ENCODE data around the gene KCNN4.

Gene KCNN4

GRCh38 chr19:43799502-43800142, 18.8 kb upstream of the KCNN4 start:
- Histone ChIP-seq H3F3A (ENCODE audit: low read depth) (no peaks in the 10 kb centered on the region), H3K4me2 (ENCODE audit: low read depth, low read length, poor library complexity, severe bottlenecking) (no peak overlapping the region), H3K4me3 (ENCODE audit: low read length, poor library complexity, severe bottlenecking) (no peak overlapping the region)

GRCh38 chr19:43798546-43799409, 18.0 kb upstream of the KCNN4 start:
- Histone ChIP-seq H3K36me3 (ENCODE audit: insufficient read depth, low read length) (no peaks in the 10 kb centered on the region), H3K4me1 (ENCODE audit: insufficient read depth, low read length, poor library complexity, severe bottlenecking) (no peaks in the 10 kb centered on the region), H3K79me2 (ENCODE audit: insufficient read depth, low read length) (no peaks in the 10 kb centered on the region), H3F3A (ENCODE audit: low read depth) (no peaks in the 10 kb centered on the region), H3K9me3 (ENCODE audit: insufficient read depth, low read depth, low read length) (no peaks in the 10 kb centered on the region), H3K4me2 (ENCODE audit: low read depth, low read length, poor library complexity, severe bottlenecking) (no peak overlapping the region), H3K9me2 (replicated peaks; ENCODE audit: low read depth, low read length) (no peaks in the 10 kb centered on the region), H3K27me3 (ENCODE audit: insufficient read depth, low read length, poor library complexity, severe bottlenecking) (no peaks in the 10 kb centered on the region), H3K9ac (ENCODE audit: low read depth, low read length, poor library complexity, severe bottlenecking) (no peak overlapping the region), H4K20me1 (ENCODE audit: insufficient read depth, low read length, poor library complexity, severe bottlenecking) (no peaks in the 10 kb centered on the region), H3K4me3 (ENCODE audit: low read length, poor library complexity, severe bottlenecking) (no peak overlapping the region), H2AFZ (ENCODE audit: low read length) (no peak overlapping the region)
- no peak for TF ChIP-seq EZH2phosphoT487 (IDR thresholded peaks at IDR 0.05; ENCODE audit: borderline replicate concordance)

More at GRCh38 chr19:43799502-43800142, 18.8 kb upstream of the KCNN4 start:
- TF ChIP-seq EZH2phosphoT487 (IDR thresholded peaks at IDR 0.05; ENCODE audit: borderline replicate concordance) = no peak
- TF ChIP-seq CTCF (conservative IDR thresholded peaks at IDR 0.05; ENCODE audit: low read length) = no peak
- H2AFZ ChIP-seq (ENCODE audit: low read length) = no peak overlapping the region
- H3K27me3 ChIP-seq (ENCODE audit: insufficient read depth, low read length, poor library complexity, severe bottlenecking) = no peaks in the 10 kb centered on the region
- no peaks in the 10 kb centered on the region for H3K4me1 ChIP-seq (ENCODE audit: insufficient read depth, low read length, poor library complexity, severe bottlenecking)
- no peaks in the 10 kb centered on the region for H4K20me1 ChIP-seq (ENCODE audit: insufficient read depth, low read length, poor library complexity, severe bottlenecking)
- no peak overlapping the region for H3K9ac ChIP-seq (ENCODE audit: low read depth, low read length, poor library complexity, severe bottlenecking)
- H3K9me2 ChIP-seq (replicated peaks; ENCODE audit: low read depth, low read length) = no peaks in the 10 kb centered on the region
- no peaks in the 10 kb centered on the region for H3K79me2 ChIP-seq (ENCODE audit: insufficient read depth, low read length)
- H3K9me3 ChIP-seq (ENCODE audit: insufficient read depth, low read depth, low read length) = no peaks in the 10 kb centered on the region
- no peaks in the 10 kb centered on the region for H3K36me3 ChIP-seq (ENCODE audit: insufficient read depth, low read length)

GRCh38 chr19:43798026-43798545, 17.3 kb upstream of the KCNN4 start:
- Histone ChIP-seq H3K4me2 (ENCODE audit: low read depth, low read length, poor library complexity, severe bottlenecking) (no peak overlapping the region), H3K27me3 (ENCODE audit: insufficient read depth, low read length, poor library complexity, severe bottlenecking) (no peaks in the 10 kb centered on the region), H3K9me3 (ENCODE audit: insufficient read depth, low read depth, low read length) (no peaks in the 10 kb centered on the region), H3K9ac (ENCODE audit: low read depth, low read length, poor library complexity, severe bottlenecking) (no peak overlapping the region), H3K4me1 (ENCODE audit: insufficient read depth, low read length, poor library complexity, severe bottlenecking) (no peaks in the 10 kb centered on the region), H2AFZ (ENCODE audit: low read length) (no peak overlapping the region), H3K4me3 (ENCODE audit: low read length, poor library complexity, severe bottlenecking) (no peak overlapping the region), H3F3A (ENCODE audit: low read depth) (no peaks in the 10 kb centered on the region), H3K9me2 (replicated peaks; ENCODE audit: low read depth, low read length) (no peaks in the 10 kb centered on the region), H4K20me1 (ENCODE audit: insufficient read depth, low read length, poor library complexity, severe bottlenecking) (no peaks in the 10 kb centered on the region), H3K79me2 (ENCODE audit: insufficient read depth, low read length) (no peaks in the 10 kb centered on the region), H3K36me3 (ENCODE audit: insufficient read depth, low read length) (no peaks in the 10 kb centered on the region)
- no peak for TF ChIP-seq CTCF (conservative IDR thresholded peaks at IDR 0.05; ENCODE audit: low read length)
- TF ChIP-seq EZH2phosphoT487 (IDR thresholded peaks at IDR 0.05; ENCODE audit: borderline replicate concordance) = no peak

All from Loucy (cell line).